Mucosa of descending colon (tissue), 3 donors: ENCODE measurements around the gene ERVFRD-1. TPM values are rescaled to one million over a fixed set of nuclear protein-coding genes. Genes with fewer than 3 reads are reported as not detected.

Experiments used
- ATAC-seq: fragments of 200-7000 bp; cut with Tn5 transposase; one replicate; pipeline ENCODE4 v1.9.1; 2020; ENCODE audit warnings: mild to moderate bottlenecking, moderate library complexity
- DNase-seq, 3 donors: peaks; one replicate each; pipeline ENCODE4 v3.0.0-alpha.2; 2020
- H3K36me3 ChIP-seq: fragments of 200-600 bp; one replicate; pipeline ENCODE4 v1.8.0; 2021; ENCODE audit warnings: low read depth, mild to moderate bottlenecking
- H3K4me1 ChIP-seq: fragments of 200-600 bp; one replicate; pipeline ENCODE4 v1.8.0; 2021; ENCODE audit warnings: low read depth, mild to moderate bottlenecking
- H3K4me3 ChIP-seq: fragments of 200-600 bp; one replicate; pipeline ENCODE4 v1.8.0; 2021; ENCODE audit warnings: mild to moderate bottlenecking
- H3K9me3 ChIP-seq: fragments of 200-600 bp; one replicate; pipeline ENCODE4 v1.8.0; 2021; ENCODE audit warnings: mild to moderate bottlenecking
- intact Hi-C, 2 donors: fragments of 100-400 bp; cut with DNase I in 1 of 2; cut with micrococcal nuclease in 1 of 2; formaldehyde crosslinking; loops; one replicate each; pipeline versions ENCODE4 v1.11.0 to v1.11.1; 2022; cut with DNase I, micrococcal nuclease
- total RNA-seq, 3 donors: library from RNA; stranded (reverse); fragmentation: NEBNext Ultra II Directional in 2 of 3; extraction: Animal tissue kit (Norgen Biotek cat#: 25700) in 2 of 3; gene quantifications; one replicate each; pipeline versions ENCODE4 v1.2.1 to v1.2.4, GENCODE V29; 2021 to 2023
- TF ChIP-seq, protein P1 (sequence below): fragments of 200-600 bp; IDR thresholded peaks from one replicate; pipeline ENCODE4 v1.8.0; 2022; ENCODE audit warnings: antibody characterized with exemption, mild to moderate bottlenecking
- donor health status: DM: no; HTN: no; CAD: no; lungs with moderate emphysema.
- donor health status: DM: no; HTN: no; CAD: no.
- donor health status: DM: no; HTN: yes; CAD: no.

ERVFRD-1 gene
- total RNA-seq, 3 donors from 2014 or later: 0.12 to 0.57 (median 0.19) TPM

DNA sequence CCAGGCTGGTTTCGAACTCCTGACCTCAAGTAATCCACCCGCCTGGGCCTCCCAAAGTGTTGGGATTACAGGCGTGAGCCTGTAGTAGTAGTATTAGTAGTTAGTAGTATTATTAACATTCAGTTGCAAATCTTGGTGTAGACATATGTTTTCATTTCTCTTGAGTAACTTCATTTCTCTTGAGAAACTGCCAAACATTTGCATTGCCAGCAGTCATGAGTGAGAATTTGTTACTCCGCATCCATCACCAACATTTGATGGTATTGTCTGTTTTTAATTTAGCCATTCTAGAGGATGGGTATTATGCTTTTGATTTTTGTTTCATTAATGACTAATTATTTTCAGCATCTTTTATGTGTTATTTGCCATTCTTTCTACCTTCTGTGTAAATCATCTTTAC lies 1.5 kb upstream of the ERVFRD-1 start:
- Histone ChIP-seq H3K9me3 (no peaks in the 10 kb centered on the region), H3K4me3 (no peak overlapping the region), H3K4me1 (no peaks in the 10 kb centered on the region), H3K36me3 (no peaks in the 10 kb centered on the region)
- intact Hi-C loops: no loop called here
- TF ChIP-seq, protein P1, sequence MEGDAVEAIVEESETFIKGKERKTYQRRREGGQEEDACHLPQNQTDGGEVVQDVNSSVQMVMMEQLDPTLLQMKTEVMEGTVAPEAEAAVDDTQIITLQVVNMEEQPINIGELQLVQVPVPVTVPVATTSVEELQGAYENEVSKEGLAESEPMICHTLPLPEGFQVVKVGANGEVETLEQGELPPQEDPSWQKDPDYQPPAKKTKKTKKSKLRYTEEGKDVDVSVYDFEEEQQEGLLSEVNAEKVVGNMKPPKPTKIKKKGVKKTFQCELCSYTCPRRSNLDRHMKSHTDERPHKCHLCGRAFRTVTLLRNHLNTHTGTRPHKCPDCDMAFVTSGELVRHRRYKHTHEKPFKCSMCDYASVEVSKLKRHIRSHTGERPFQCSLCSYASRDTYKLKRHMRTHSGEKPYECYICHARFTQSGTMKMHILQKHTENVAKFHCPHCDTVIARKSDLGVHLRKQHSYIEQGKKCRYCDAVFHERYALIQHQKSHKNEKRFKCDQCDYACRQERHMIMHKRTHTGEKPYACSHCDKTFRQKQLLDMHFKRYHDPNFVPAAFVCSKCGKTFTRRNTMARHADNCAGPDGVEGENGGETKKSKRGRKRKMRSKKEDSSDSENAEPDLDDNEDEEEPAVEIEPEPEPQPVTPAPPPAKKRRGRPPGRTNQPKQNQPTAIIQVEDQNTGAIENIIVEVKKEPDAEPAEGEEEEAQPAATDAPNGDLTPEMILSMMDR: no peak
- DNase-seq (no peak), ATAC-seq (no peak)

DNA sequence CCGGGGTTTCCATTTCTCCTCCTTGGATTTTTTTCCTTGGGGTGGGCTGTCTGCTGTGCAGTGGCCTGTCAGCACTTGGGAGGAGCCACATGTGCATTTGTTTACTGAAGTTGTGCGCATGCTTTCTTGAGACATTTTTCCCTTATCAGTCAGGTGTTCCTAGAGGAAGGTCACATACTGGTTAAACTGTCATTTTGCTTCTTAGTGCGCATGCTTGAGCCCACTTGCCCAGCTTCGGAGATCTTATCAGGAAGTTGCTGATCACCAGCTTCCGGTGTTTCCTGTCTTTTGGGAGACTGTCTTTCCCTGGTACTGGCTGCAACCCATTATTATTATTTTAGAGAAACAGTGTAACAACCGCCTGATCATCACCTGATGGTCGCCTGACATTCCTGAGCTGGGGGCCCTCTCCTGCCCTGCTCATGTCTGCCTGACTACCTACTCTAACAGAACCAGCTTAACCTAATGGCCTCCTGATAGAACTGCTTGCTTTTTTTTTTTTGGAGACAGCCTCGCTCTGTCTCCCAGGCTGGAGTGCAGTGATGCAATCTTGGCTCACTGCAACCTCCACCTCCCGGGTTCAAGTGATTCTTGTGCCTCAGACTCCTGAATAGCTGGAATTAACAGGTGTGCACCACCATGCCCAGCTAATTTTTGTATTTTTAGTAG lies 378 bp upstream of the ERVFRD-1 start:
- Histone ChIP-seq H3K36me3 (no peaks in the 10 kb centered on the region), H3K4me1 (no peaks in the 10 kb centered on the region), H3K4me3 (no peak overlapping the region), H3K9me3 (no peaks in the 10 kb centered on the region)
- intact Hi-C loops: no loop called here
- TF ChIP-seq, protein P1: no peak
- no peak for DNase-seq
- ATAC-seq: no peak

- intact Hi-C loops: no loop called here
- H3K36me3 ChIP-seq: no peaks in the 10 kb centered on the region
- H3K9me3 ChIP-seq: no peaks in the 10 kb centered on the region
- H3K4me3 ChIP-seq: no peak overlapping the region
- TF ChIP-seq, protein P1: no peak
- H3K4me1 ChIP-seq: no peaks in the 10 kb centered on the region
- ATAC-seq (no peak), DNase-seq (no peak)
Observed at GRCh38 chr6:11108726-11109125, 2.8 kb downstream of the ERVFRD-1 start.

DNA sequence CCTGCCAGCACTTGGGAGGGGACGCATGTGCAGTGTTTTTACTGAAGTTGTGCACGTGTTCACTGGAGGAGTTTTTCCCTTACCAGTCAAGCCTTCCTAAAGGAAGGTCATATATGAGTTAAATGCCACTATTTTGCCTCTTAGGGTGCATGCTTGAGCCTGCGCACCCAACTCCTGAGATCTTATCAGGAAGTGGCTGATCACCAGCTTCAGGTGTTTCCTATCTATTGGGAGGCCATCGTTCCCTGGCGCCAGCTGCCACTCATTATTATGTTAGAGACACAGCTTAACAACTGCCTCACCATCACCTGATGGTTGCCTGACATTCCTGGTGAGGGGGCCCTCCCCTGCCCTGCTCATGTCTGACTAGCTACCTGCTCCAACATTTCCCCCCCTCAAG lies 8.5 kb downstream of the ERVFRD-1 start:
- DNase-seq (no peak), ATAC-seq (no peak)
- Histone ChIP-seq H3K4me3 (no peak overlapping the region), H3K9me3 (no peaks in the 10 kb centered on the region), H3K36me3 (no peaks in the 10 kb centered on the region), H3K4me1 (peaks cover 4% of the 10 kb centered on the region)
- intact Hi-C loops: no loop called here
- TF ChIP-seq, protein P1: no peak

DNA sequence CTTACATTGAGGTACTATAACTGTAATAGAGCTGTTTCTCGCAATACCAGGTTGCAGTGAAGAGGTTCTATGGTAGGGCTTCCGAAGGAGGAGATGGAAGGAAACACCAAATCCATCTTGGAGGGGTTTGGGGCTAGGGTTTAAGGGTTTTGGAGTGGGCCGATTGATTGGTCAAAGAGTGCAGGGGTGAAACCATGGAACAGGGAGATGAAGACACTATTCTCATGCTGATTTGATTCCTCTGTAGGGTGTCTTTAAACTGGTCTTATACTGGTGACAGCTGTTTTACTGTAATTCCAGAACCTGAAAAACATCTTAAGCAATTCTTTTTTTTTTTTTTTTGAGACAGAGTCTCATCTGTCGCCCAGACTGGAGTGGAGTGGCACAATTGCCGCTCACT lies 10.1 kb downstream of the ERVFRD-1 start:
- Histone ChIP-seq H3K4me3 (no peak overlapping the region), H3K36me3 (no peaks in the 10 kb centered on the region), H3K9me3 (no peaks in the 10 kb centered on the region), H3K4me1 (peaks cover 7% of the 10 kb centered on the region)
- no peak for DNase-seq
- intact Hi-C loops: no loop called here
- TF ChIP-seq, protein P1: no peak
- no peak for ATAC-seq

DNA sequence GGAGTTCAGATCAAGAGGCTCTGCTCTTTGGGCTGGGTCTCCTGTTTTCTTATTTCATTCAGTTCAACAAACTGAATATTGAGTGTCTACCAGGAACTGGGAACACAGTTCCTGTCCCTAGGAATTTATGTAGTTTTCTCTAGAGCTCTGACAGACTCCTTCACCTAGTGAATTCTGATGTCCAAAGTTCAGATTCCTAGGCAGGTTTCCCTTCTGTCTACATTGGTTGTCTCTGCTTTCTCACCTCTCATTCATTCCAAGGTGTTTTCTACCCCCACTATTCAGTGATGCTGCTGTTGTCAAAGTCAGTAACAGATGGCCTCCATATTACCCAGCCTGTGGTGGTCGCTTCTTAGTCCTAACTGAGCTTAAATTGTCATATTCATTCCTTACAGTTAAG lies 13.5 kb downstream of the ERVFRD-1 start:
- intact Hi-C loops: no loop called here
- no peak for DNase-seq
- ATAC-seq: no peak

More for the DNA sequence above, 13.5 kb downstream of the ERVFRD-1 start:
- Histone ChIP-seq H3K4me3 (no peak overlapping the region), H3K4me1 (peaks cover 21% of the 10 kb centered on the region), H3K36me3 (peaks cover 3% of the 10 kb centered on the region), H3K9me3 (no peaks in the 10 kb centered on the region)
- TF ChIP-seq, protein P1: no peak
